Muscle of leg (tissue), 11 donors: ENCODE results near the gene FAM83B. TPM values are rescaled to one million over a fixed set of nuclear protein-coding genes. Genes with fewer than 3 reads are reported as not detected.
"Not testable (repeated sequence)": the region's sequence is repeated elsewhere in the genome, so short reads cannot be mapped to it uniquely, and the experiment has no call there.

Source experiments
- DNase-seq: peaks from one replicate; pipeline ENCODE4 v3.0.0; 2013
- H3K27ac ChIP-seq: one replicate; pipeline ENCODE4 v1.5.1; 2013; ENCODE audit warnings: mild to moderate bottlenecking, low read length, control low read depth
- H3K27me3 ChIP-seq: one replicate; pipeline ENCODE4 v1.6.1; 2013; ENCODE audit warnings: low read length; ENCODE audit not compliant: control insufficient read depth, insufficient read depth
- H3K36me3 ChIP-seq: one replicate; pipeline ENCODE4 v1.6.1; 2013; ENCODE audit warnings: low read length; ENCODE audit not compliant: control insufficient read depth, insufficient read depth
- H3K4me1 ChIP-seq: one replicate; pipeline ENCODE4 v1.6.1; 2013; ENCODE audit warnings: low read length; ENCODE audit not compliant: control insufficient read depth, insufficient read depth
- H3K4me3 ChIP-seq: one replicate; pipeline ENCODE4 v1.5.1; 2013; ENCODE audit warnings: low read length, control low read depth
- H3K9me3 ChIP-seq: replicated peaks from 2 replicates; pipeline ENCODE4 v1.6.1; 2013; ENCODE audit warnings: low read depth, low read length; ENCODE audit not compliant: control insufficient read depth
- whole genome bisulfite sequencing: methylation state at CpG from one replicate; pipeline ENCODE4 v1.1.5; 2013; ENCODE audit warnings: missing lambda C conversion rate; ENCODE audit not compliant: insufficient coverage; 5-methylcytosine and 5-hydroxymethylcytosine counted together
- polyA plus RNA-seq, 8 donors: library from polyadenylated mRNA; unstranded; fragments of 120-200 nt; gene quantifications; one replicate each; pipeline versions ENCODE4 v1.2.1 to v1.2.3, GENCODE V29; 2013; ENCODE audit warnings: inconsistent platforms in 1 of 8, low replicate concordance in 1 of 8; ENCODE audit not compliant: insufficient read length in 8 of 8, insufficient read depth in 1 of 8
- total RNA-seq: library from RNA; stranded (reverse); fragments of 120-200 nt; gene quantifications from one replicate; pipeline ENCODE4 v1.2.4, GENCODE V29; 2013

Gene FAM83B
- total and polyA plus RNA-seq, 9 donors, result under 0.01 to 3.8 (median 0.14) TPM; not detected in 4

DNA sequence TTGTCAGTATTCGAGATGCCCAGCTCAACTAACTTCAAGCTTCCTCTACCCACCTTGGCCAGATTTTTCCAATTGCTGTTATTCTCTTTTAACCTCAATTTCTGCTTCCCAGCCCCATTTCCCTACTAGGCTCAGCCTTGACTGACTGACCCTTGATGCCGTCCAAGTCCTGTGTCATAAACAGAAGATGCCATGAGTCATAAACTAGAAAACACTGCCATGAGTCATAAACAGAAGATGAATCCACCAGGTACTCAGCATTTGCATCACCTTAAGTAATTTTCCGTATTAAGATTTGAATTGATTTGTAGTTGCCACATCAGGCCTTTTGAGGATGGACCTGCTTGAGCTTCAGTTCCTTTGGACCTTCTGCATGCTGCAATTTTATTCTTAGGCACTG, 123.8 kb downstream of the FAM83B start:
- WGBS, result 90% methylated on average over 3 of the region's 3 CpGs
- Histone ChIP-seq H3K27me3 (no peaks in the 10 kb centered on the region), H3K4me3 (no peak overlapping the region), H3K4me1 (no peaks in the 10 kb centered on the region), H3K36me3 (no peaks in the 10 kb centered on the region), H3K9me3 (no peaks in the 10 kb centered on the region), H3K27ac (no peak overlapping the region)
- DNase-seq, result no peak

- 35% methylated on average over 2 of the region's 2 CpGs for whole genome bisulfite sequencing
- no peaks in the 10 kb centered on the region for H3K9me3 ChIP-seq
- no peak overlapping the region for H3K27ac ChIP-seq
- H3K4me1 ChIP-seq, result no peaks in the 10 kb centered on the region
- DNase-seq, result no peak
- no peaks in the 10 kb centered on the region for H3K36me3 ChIP-seq
- H3K27me3 ChIP-seq, result no peaks in the 10 kb centered on the region
- no peak overlapping the region for H3K4me3 ChIP-seq
These were observed 125.3 kb downstream of the FAM83B start for GRCh38 chr6:54971825-54972224.

DNA sequence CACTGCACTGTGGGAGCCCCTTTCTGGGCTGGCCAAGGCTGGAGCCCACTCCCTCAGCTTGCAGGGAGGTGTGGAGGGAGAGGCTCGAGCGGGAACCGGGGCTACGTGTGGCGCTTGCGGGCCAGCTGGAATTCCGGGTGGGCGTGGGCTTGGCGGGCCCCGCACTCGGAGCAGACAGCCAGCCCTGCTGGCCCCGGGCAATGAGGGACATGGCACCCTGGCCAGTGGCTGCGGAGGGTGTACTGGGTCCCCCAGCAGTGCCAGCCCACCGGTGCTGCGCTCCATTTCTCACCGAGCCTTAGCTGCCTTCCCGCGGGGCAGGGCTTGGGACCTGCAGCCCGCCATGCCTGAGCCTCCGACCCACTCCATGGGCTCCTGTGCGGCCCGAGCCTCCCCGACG, 132.6 kb downstream of the FAM83B start:
- not testable (repeated sequence) for DNase-seq, H3K4me3 ChIP-seq, H3K4me1 ChIP-seq, H3K36me3 ChIP-seq, H3K27me3 ChIP-seq, H3K9me3 ChIP-seq, H3K27ac ChIP-seq
- WGBS, result 95% methylated on average over 13 of the region's 24 CpGs

DNA sequence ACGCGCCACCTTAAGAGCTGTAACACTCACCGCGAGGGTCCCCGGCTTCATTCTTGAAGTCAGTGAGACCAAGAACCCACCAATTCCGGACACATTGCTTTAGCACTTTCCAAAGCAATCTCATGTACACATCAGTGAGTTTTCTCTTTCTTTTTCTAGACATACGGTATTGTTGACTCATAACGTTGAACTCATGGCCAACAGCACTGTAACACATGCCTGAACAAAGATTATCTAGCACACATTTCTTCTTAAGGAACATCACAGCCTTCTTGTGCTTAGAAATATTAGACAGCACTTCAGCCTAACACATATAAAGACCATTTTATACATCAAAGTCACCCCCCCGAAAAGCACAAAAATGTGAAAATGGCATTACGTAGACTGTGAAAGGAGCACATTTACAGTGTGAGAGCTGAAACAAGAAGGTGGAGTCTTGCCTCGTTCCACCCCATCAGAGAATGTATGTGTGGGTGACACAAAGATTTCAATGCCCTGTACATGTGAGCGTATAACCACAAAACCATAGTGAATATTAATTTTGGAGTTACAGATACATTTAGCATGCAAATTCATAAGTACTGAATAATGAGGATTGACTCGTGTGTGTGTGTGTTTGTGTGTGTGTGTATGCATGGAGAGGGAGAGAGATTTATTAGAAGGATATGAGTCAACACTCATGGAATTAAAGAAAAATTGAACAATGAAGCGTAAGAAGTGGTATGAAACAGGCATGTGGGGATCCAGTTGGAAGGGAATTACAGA, 134.1 kb downstream of the FAM83B start:
- DNase-seq, result no peak
- Histone ChIP-seq H3K4me1 (no peaks in the 10 kb centered on the region), H3K27me3 (no peaks in the 10 kb centered on the region), H3K9me3 (peaks cover 2% of the 10 kb centered on the region), H3K4me3 (no peak overlapping the region), H3K27ac (no peak overlapping the region), H3K36me3 (no peaks in the 10 kb centered on the region)
- WGBS, result 87% methylated on average over 10 of the region's 14 CpGs

- no peaks in the 10 kb centered on the region for H3K4me1 ChIP-seq
- no peak overlapping the region for H3K4me3 ChIP-seq
- no peaks in the 10 kb centered on the region for H3K27me3 ChIP-seq
- DNase-seq, result no peak
- WGBS, result no CpG with 5 or more reads among the region's 2 CpGs
- no peaks in the 10 kb centered on the region for H3K36me3 ChIP-seq
- no peak overlapping the region for H3K27ac ChIP-seq
- H3K9me3 ChIP-seq, result peaks cover 2% of the 10 kb centered on the region
These were observed 134.7 kb downstream of the FAM83B start for GRCh38 chr6:54981276-54981609.

GRCh38 chr6:54981647-54982046, 135.1 kb downstream of the FAM83B start:
- Histone ChIP-seq H3K4me1 (no peaks in the 10 kb centered on the region), H3K4me3 (no peak overlapping the region), H3K36me3 (no peaks in the 10 kb centered on the region), H3K27me3 (no peaks in the 10 kb centered on the region), H3K27ac (no peak overlapping the region), H3K9me3 (peaks cover 2% of the 10 kb centered on the region)
- DNase-seq, result no peak
- WGBS, result 50% methylated on average over 2 of the region's 3 CpGs

GRCh38 chr6:54987633-54988290, 141.2 kb downstream of the FAM83B start:
- no peaks in the 10 kb centered on the region for H3K36me3 ChIP-seq
- no peak overlapping the region for H3K4me3 ChIP-seq
- H3K27ac ChIP-seq, result no peak overlapping the region
- H3K9me3 ChIP-seq, result peaks cover 2% of the 10 kb centered on the region
- no peak for DNase-seq
- no peaks in the 10 kb centered on the region for H3K27me3 ChIP-seq
- no peaks in the 10 kb centered on the region for H3K4me1 ChIP-seq

DNA sequence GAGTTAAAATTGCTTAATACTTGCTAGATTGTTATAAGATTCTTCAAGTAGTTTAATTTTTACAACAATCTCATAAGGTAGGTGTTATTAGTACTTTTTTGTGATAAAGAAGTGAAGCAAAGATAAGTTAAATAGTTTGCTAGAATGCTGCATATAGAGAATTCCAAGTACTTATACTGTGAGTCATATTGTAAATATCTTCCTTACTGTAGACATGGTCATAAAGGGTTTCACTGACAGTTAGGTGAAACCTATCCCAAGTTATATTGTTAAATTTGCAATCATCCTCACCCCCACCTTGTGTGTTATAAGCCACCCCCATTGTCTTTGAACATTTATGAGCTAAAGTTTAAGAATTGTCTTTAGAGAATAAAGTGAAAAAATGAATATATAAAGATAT, 142.0 kb downstream of the FAM83B start:
- H3K27me3 ChIP-seq, result no peaks in the 10 kb centered on the region
- DNase-seq, result no peak
- H3K27ac ChIP-seq, result no peak overlapping the region
- H3K9me3 ChIP-seq, result peaks cover 2% of the 10 kb centered on the region
- no peak overlapping the region for H3K4me3 ChIP-seq
- H3K36me3 ChIP-seq, result no peaks in the 10 kb centered on the region
- H3K4me1 ChIP-seq, result no peaks in the 10 kb centered on the region

DNA sequence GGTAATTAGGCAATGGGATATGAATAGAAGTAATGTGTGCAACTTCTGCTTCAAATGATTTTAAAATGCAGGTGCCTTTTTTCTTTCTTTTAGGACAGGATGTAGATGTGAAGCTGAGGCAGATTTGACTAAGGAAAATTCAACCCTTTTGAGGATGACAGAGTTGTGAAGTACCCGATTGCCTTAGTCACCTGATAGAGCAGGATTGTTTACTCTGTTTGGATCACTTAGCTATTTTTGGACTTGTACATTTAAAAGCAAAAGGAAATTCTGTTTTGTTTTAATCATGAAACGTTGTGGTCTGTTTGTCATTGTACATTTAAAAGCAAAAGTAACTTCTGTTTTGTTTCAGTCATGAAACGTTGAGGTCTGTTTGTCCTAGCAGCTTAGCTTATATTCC, 143.4 kb downstream of the FAM83B start:
- DNase-seq, result no peak
- no peaks in the 10 kb centered on the region for H3K4me1 ChIP-seq
- H3K9me3 ChIP-seq, result peaks cover 2% of the 10 kb centered on the region
- no peak overlapping the region for H3K27ac ChIP-seq
- no peaks in the 10 kb centered on the region for H3K27me3 ChIP-seq
- H3K36me3 ChIP-seq, result no peaks in the 10 kb centered on the region
- H3K4me3 ChIP-seq, result no peak overlapping the region
- 100% methylated on average over 1 of the region's 3 CpGs for WGBS
